Endodermal cell (in vitro differentiated cells): ENCODE results near the gene ZSWIM3. TPM values are rescaled to one million over a fixed set of nuclear protein-coding genes. Genes with fewer than 3 reads are reported as not detected.

Experiments
- DNase-seq: peaks from one replicate; pipeline ENCODE4 v3.0.0-alpha.2; 2017
- H3K27ac ChIP-seq: 2 replicates; pipeline ENCODE4 v1.5.1; 2013; ENCODE audit warnings: mild to moderate bottlenecking, low read depth, low read length, moderate library complexity
- H3K27me3 ChIP-seq: 2 replicates; pipeline ENCODE4 v1.6.1; 2013; ENCODE audit warnings: mild to moderate bottlenecking, low read length, moderate library complexity; ENCODE audit not compliant: insufficient read depth, control insufficient read depth, poor library complexity, severe bottlenecking
- H3K36me3 ChIP-seq: 2 replicates; pipeline ENCODE4 v1.7.0; 2013; ENCODE audit warnings: mild to moderate bottlenecking, low read length, moderate library complexity; ENCODE audit not compliant: control insufficient read depth, insufficient read depth
- H3K4me1 ChIP-seq: one replicate; pipeline ENCODE4 v1.7.0; 2013; ENCODE audit warnings: low read length; ENCODE audit not compliant: control insufficient read depth, insufficient read depth
- H3K4me3 ChIP-seq: 2 replicates; pipeline ENCODE4 v1.5.1; 2013; ENCODE audit warnings: mild to moderate bottlenecking, low read length, moderate library complexity
- H3K9ac ChIP-seq: 2 replicates; pipeline ENCODE4 v1.6.1; 2013; ENCODE audit warnings: mild to moderate bottlenecking, low read length, moderate library complexity; ENCODE audit not compliant: poor library complexity, severe bottlenecking; ENCODE audit errors: extremely low read depth
- H3K9me3 ChIP-seq: 2 replicates; pipeline ENCODE4 v1.6.1; 2013; ENCODE audit warnings: mild to moderate bottlenecking, low read length, moderate library complexity; ENCODE audit not compliant: control insufficient read depth
- H3K27ac Mint-ChIP-seq: 2 replicates; pipeline ENCODE4 v1.8.0; 2020; ENCODE audit warnings: mixed read lengths
- H3K27me3 Mint-ChIP-seq: 2 replicates; pipeline ENCODE4 v1.8.0; 2021; ENCODE audit warnings: mild to moderate bottlenecking, mixed read lengths; ENCODE audit not compliant: insufficient read depth
- H3K36me3 Mint-ChIP-seq: 2 replicates; pipeline ENCODE4 v1.8.0; 2020; ENCODE audit warnings: low read depth, mixed read lengths
- H3K4me1 Mint-ChIP-seq: 2 replicates; pipeline ENCODE4 v1.8.0; 2020; ENCODE audit warnings: mixed read lengths
- H3K4me3 Mint-ChIP-seq: 2 replicates; pipeline ENCODE4 v1.8.0; 2020; ENCODE audit warnings: mild to moderate bottlenecking, moderate library complexity, mixed read lengths
- H3K9me3 Mint-ChIP-seq: 2 replicates; pipeline ENCODE4 v1.8.0; 2020; ENCODE audit warnings: mild to moderate bottlenecking, mixed read lengths
- CTCF ChIP-seq: fragments of 200-600 bp; sonication (generic); conservative IDR thresholded peaks from 2 replicates; pipeline ENCODE4 v1.5.0; 2021; ENCODE audit warnings: antibody characterized with exemption, mild to moderate bottlenecking
- WGBS, 2 experiments: methylation state at CpG; one replicate each; pipeline versions ENCODE4 v1.1.5 to v1.1.7; 2013; ENCODE audit warnings: missing lambda C conversion rate in 2 of 2, mixed read lengths in 1 of 2; ENCODE audit not compliant: insufficient coverage in 1 of 2, insufficient read length in 1 of 2; 5-methylcytosine and 5-hydroxymethylcytosine counted together
- total RNA-seq, 2 donors: library from RNA; stranded (reverse); fragmentation: NEBNext Ultra II Directional in 1 of 2; extraction: Animal tissue kit (Norgen Biotek cat#: 25700) in 1 of 2; gene quantifications; 2 replicates in 1 of 2; 3 replicates in 1 of 2; pipeline ENCODE4 v1.2.1, GENCODE V29; 2021

ZSWIM3 gene
- total RNA-seq, 2 donors from 2014 or later, result 2.1 to 4.6 TPM

GRCh38 chr20:45836841-45837240 lies 20.6 kb upstream of the ZSWIM3 start:
- H3K36me3 Mint-ChIP-seq, result peaks cover 5% of the 10 kb centered on the region
- Histone ChIP-seq H3K4me1 (peaks cover 6% of the 10 kb centered on the region), H3K9ac (no peak overlapping the region), H3K27me3 (no peaks in the 10 kb centered on the region), H3K4me3 (no peak overlapping the region), H3K27ac (no peak overlapping the region), H3K36me3 (peaks cover 9% of the 10 kb centered on the region), H3K9me3 (no peaks in the 10 kb centered on the region)
- no peak for TF ChIP-seq CTCF
- no peaks in the 10 kb centered on the region for H3K9me3 Mint-ChIP-seq
- H3K4me1 Mint-ChIP-seq, result peaks cover 14% of the 10 kb centered on the region
- WGBS, 2 experiments, result 50 to 89% methylated on average over 1 of the region's 1 CpG
- H3K27ac Mint-ChIP-seq, result no peak overlapping the region
- DNase-seq, result no peak
- no peaks in the 10 kb centered on the region for H3K27me3 Mint-ChIP-seq
- no peak overlapping the region for H3K4me3 Mint-ChIP-seq

- WGBS, 2 experiments, result 94 to 95% methylated on average over 15 to 25 of the region's 25 CpGs
- H3K27ac ChIP-seq, result no peak overlapping the region
- H3K36me3 Mint-ChIP-seq, result peaks cover 31% of the 10 kb centered on the region
Measured at GRCh38 chr20:45840700-45841198, 16.7 kb upstream of the ZSWIM3 start.

GRCh38 chr20:45841407-45842129 lies 15.8 kb upstream of the ZSWIM3 start:
- Histone ChIP-seq H3K27me3 (no peaks in the 10 kb centered on the region), H3K9ac (no peak overlapping the region), H3K4me3 (no peak overlapping the region), H3K27ac (no peak overlapping the region), H3K4me1 (no peaks in the 10 kb centered on the region), H3K9me3 (no peaks in the 10 kb centered on the region), H3K36me3 (peaks cover 56% of the 10 kb centered on the region)
- WGBS, 2 experiments, result 93 to 97% methylated on average over 7 to 10 of the region's 10 CpGs
- no peak for DNase-seq
- peaks cover 38% of the 10 kb centered on the region for H3K36me3 Mint-ChIP-seq
- H3K27me3 Mint-ChIP-seq, result no peaks in the 10 kb centered on the region
- H3K9me3 Mint-ChIP-seq, result no peaks in the 10 kb centered on the region
- no peak for TF ChIP-seq CTCF
- no peak overlapping the region for H3K4me3 Mint-ChIP-seq
- peaks cover 6% of the 10 kb centered on the region for H3K4me1 Mint-ChIP-seq
- H3K27ac Mint-ChIP-seq, result no peak overlapping the region

More at GRCh38 chr20:45840700-45841198, 16.7 kb upstream of the ZSWIM3 start:
- peaks cover 7% of the 10 kb centered on the region for H3K4me1 Mint-ChIP-seq
- peak; percentile 18 for TF ChIP-seq CTCF
- no peaks in the 10 kb centered on the region for H3K27me3 ChIP-seq
- no peaks in the 10 kb centered on the region for H3K9me3 Mint-ChIP-seq
- peaks cover 48% of the 10 kb centered on the region for H3K36me3 ChIP-seq
- H3K9me3 ChIP-seq, result no peaks in the 10 kb centered on the region
- H3K4me3 ChIP-seq, result no peak overlapping the region
- no peaks in the 10 kb centered on the region for H3K27me3 Mint-ChIP-seq
- H3K9ac ChIP-seq, result no peak overlapping the region
- no peak overlapping the region for H3K4me3 Mint-ChIP-seq
- no peak for DNase-seq
- no peaks in the 10 kb centered on the region for H3K4me1 ChIP-seq
- no peak overlapping the region for H3K27ac Mint-ChIP-seq
